Activated CD8-positive, alpha-beta memory T cell treated with anti-CD3 and anti-CD28 coated beads, Interleukin-2, amount 50 U/mL, for 1 hour (primary cell): ENCODE data around the gene TFE3.

ENCODE experiments used
- DNase-seq: peaks from one replicate; pipeline ENCODE4 v3.0.0-alpha.2; 2020; ENCODE audit errors: extremely low read depth

TFE3 gene

DNA sequence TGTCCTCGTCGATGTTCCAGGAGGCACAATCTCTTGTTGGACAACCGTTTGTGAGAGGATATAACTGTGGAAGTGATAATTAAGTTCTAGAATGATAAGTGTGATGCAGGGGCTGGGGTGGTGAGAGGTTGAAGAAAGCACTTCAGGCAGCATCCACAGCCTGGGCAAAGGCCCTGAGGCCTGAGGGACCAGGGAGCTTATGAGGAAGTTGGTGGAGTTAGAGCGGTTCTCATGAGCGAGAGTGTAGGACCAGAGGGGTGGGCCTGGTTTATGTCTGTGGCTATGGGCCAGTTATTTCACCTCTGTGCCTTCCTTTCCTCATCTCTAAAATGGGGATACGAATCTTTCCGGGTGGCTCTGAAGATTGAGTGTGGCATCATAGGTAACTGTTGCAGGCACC, 18.3 kb upstream of the TFE3 start:
- no peak for DNase-seq

DNA sequence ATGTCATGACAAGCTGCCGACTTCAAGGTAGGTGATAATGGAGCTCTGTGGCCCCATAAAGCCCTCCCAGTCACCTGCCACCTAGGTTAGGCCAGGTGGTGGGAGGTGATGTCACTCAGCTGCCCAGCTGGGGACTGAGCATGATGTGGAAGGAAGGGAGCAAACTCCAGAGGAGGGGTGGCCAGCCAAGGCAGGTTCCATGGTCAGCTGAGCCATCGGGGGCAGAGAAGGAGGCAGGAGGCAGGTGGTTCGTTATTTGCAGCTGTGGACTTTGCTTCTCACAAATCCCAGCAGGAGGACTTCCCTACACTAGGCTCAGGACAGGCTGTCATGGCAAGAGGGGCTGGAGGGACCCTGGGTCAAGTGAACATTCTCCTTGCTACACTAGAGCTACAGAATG, 17.8 kb upstream of the TFE3 start:
- DNase-seq = no peak

DNA sequence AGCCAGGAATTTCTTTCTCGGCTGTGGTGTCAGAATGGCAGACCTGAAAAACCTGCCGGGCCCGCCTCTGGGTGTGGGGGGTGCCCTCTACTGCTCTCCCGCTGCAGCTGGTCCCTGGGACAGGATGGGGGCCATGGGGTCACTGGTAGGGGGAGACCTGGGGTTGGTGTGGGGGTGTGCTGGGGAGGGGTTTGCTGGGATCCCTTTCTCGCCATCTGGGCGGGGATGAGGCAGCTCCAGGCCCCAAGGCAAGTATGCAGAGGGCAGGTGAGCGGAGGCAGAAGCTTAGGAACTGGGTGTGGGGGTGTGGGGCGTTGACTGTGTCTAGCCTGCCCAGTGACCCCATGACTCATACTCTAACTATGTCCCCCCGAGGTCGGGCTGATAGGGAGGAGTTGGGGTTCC, 16.5 kb upstream of the TFE3 start:
- DNase-seq = no peak

DNA sequence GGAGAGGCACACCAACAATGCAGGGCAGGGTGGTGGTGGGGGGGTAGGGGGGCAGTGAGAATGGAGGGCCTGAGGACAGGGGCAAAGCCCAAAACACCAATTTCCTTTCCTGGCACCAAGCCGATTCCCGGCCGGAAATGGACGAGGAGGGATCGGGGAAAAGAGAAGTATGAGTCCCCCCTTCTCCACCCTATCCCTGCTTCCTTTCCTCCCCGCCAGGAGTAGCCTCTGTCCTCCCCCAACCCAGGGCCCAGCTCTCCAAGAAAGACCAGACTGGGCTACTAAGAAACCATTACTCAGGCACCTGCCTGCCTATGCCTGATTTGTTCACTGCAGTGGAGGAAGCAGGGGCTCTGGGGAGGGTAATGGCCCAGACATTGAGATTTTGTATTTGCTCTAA, 16.0 kb upstream of the TFE3 start:
- no peak for DNase-seq

DNA sequence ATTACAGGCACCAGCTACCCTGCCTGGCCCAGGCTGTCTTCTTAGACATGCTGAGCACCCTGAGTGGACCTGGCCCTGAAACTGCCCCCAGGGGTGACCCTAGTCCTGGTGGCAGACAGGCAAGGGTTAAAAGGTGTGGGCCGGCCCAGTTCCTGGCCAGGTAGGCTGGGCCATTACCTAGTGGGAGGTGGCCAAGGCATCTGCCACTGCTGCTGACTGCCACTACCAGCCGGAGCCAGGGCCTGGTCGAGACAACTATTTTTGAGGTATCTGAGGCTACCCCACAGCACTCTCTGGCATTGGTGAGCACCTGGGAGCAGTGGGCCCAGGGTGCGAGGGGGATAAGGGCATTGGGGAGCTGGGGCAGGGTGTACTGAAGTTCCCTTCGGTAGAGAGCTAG, 15.6 kb upstream of the TFE3 start, which contains the start of gene CCDC120:
CCDC120 (plus strand) TSS at position 206 of the 400 bp plus-strand sequence. CDS start 3,043 bp downstream, outside the sequence.
- no peak for DNase-seq

DNA sequence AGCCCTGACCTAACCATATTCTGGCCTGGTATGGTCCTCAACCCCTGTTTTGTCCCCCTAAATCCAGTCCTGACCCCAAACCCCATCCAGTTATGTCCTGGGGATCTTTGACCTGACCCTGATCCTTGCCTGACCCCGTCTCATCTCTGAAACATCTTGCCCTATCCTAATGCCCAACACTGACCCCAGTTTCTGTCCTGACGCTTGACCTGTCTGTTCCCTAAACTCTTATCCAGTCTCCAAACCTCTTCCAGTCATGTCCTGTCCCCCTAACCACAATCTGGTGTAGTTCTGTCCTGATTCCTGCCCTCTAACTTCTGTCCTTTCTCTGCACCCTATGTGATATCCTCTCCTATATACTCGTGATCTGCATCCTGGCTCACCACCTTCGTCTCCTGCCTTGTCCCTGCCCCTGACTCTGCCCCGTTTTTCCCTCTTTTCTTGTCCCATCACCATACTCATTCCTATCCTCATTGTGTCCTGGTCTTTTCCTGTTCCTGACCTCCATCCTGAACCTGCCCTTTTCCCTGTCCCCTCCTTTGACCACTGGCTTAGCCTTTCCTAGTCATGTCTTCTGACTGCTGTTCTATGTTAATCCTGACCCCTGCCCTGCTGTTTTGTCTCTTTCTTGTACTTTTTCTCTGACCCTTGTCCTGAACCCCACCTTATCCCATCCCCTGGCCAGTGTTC, 11.1 kb upstream of the TFE3 start:
- no peak for DNase-seq

DNA sequence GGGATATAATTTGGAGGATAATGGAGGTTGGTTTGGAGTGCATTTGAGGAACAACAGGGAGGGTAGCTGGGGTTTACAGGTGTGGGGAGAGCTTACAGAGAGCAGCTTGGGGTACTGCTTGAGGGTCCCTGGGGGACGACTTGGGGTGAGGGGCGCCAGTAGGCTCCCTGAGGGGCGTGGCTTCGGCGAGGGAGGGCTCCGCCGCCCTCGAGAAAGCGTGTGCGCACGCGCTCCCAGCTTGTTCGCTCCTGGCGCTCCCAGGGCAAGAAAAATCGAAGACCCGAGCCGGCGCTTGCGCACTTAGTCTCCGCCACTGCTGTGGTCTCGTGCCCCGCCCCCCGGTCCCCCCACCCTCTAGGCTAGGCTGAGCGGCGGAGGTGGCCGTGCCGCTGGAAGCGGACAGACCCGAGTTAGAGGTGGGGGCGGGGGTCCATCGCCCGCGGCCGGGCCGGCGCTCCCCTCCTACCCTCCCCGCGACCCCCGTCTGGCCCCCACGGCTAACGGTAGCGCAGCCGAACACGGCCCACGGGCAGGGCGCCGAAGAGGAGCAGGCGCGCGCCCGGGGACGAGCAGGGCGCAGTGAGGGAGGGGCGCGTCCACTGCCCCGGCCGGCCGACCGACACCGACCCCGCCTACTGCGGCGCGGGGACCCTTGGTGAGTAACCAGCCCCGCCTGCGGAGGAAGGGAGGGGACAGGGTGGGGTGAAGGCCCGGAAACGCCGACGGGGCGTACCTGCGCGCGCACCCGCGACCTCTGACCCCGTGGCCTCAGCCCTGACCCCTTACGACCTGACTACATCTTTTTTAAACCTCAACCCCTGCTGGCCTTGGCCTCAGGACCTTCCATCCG, 10.3 kb upstream of the TFE3 start:
- DNase-seq = no peak

DNA sequence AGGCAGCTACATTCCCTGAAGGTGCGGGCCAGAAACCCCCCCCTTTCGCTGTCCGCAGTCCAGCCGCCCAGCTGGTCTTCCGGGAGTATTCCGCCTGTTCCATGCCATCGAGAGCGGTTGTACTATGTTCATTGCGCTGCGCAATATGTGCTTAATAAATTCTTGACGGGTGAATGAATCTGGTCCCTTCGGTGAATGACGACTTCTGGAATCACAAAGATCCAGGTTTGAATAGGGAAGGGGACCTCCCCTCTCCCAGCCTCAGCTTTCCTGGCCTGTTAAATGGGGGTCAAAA, 777 bp upstream of the TFE3 start:
- DNase-seq = no peak

DNA sequence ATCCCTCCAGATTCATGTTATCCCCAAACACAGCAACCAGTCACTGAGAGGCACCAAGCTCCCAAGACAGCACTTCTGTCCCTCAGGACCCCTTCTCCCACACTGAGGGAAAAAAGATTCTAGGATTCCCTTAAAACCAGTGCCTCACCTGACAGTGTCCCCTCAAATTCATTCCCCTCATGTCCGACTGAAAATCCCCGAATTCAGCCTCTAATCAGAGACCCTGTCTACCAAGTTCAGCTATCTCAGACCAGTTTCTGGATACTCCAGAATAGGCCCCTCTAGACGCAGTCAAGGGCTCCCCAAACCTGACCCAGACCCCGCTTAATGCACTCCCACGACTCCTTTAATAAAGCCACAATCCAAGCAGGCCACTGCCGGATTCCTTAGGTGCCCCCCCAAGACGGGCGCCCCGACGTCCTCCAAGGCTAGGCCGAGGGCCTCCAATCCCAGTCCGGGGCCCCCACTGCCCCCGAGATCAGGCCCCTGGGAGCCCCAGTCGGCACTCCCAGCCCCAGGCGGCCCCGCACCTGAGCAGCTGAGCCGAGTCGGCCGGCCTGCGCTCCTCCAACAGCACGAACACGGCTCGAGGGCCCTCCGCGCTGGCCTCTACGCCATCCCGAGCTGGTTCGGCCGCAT, 457 bp downstream of the TFE3 start:
- no peak for DNase-seq

DNA sequence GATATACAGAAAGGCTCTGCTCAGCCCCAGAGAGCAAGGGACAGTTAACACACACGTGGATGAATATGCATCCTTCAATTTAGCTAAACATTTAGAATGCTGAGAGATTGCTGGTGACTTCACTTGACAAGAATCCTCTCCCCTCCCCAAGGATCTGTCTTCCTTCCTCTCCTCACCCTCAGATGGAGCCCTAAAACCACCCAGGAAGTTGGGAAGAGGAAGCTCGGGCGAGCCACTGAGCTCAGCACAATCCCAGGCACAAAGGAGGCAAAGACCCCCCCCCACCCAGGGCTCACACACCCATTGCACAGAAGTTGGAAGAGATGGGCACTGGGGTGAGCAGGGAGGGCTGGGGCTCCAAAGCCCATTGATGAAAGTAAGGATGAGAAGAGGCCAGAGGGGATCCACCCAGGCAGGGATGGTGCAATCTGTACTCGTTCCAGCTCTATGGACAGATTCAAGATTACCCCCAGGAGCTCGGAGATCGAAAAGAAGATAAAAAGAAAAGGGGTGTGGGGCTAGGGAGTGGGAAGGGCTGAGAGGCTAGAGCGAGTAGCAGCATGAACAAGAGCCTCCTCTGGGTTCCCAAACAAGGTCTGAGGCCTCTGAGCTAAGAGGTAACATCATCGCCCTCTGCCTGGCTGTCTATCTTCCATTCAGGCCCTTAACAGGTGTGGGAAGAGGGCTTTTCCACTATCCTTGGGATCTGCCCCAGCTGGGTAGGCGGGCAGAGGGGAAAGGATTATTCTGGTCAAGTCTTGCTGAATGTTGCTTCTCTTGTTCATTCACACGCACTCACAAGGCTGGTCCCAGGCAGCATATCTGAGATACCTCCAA, 1.2 kb downstream of the TFE3 start:
- no peak for DNase-seq

DNA sequence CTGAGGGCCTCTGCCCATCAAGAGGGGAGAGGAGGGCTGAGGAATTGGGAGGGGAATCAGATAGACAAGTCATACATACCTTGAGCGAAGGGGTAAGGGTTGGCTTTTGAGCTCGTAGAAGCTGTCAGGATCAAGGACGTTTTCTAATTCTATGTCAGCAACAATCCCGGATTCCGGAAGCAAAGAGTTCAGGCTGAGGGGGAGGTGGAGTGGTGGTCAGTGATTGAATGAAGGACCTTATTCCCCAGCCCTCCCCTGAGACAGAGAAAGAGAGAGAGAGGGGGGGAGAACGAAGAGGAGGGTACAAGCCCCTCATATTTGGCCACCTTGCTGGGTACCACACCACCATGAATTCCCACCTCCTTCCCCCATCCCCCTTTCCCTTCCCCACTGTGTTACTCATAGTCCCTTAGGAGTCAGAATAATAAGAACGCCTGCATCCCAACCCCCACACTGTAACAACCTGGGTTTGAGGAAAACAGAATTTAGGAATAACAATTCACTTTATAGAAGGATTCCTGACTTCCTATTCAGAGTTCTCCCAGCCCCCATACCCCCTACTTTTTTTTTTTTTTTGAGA, 2.7 kb downstream of the TFE3 start:
- no peak for DNase-seq

DNA sequence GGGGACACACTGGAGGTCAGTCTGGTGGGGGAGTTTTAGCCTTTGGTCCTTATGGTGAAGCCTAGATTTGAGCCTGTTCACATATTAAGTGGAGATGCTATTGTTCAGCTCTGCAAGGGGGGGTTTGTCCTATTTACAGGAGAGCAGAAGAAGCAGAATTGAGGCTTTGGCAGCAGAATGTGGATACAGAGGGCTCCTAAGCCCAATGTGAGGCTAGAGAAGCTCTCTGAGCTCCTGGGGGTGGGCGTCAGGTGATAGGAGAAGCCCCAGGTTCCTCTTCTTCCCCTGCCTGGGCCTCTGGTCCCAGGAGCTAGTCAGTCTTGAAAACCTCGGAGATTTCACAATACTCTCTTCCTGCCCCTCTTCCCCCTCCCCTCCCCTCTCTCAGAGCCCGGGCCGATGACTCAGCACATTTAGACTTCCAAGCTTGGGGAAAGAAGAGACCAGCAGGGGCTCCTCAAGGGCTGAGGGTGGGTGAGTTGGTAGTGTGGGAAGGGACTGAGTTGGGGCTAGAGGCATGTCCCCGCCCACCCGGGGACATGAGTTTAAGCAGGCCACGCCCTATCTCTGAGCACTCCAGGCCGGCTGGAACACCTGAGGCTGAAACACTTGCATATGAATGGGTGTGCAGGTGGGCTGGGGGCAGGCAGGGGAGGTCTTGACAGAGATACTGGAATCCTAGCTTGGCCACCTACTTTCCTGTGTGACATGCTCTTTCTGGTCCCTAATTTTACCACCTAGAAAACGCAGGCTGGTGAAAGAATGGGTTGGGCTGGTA, 3.4 kb downstream of the TFE3 start:
- no peak for DNase-seq

DNA sequence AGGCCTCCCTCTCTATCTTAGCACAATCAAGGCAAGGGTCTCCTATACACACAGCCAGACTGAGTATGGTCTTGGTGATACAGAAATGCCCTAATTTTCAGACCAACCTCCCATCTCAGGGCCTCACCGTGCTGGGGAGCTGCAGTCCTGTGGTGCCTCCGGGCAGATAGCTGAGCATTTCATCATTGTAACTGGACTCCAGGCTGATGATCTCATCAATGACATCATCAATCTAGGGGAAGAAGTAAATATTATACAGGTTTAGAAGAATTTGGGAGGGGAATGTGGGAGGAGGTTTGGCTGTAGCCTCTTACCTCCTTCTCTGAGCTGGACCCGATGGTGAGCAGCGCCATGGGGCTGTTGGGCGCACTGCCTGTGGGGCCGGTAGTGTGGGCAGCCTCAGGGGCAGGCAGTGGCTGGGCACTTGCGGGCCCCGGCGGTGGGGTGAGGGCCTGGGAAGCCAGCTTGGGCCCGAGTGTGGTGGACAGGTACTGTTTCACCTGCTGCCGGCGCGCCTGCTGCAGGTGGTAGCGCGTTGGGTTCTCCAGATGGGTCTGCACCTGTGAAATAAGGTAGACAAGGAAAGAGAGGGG, 5.2 kb downstream of the TFE3 start:
- DNase-seq = no peak

DNA sequence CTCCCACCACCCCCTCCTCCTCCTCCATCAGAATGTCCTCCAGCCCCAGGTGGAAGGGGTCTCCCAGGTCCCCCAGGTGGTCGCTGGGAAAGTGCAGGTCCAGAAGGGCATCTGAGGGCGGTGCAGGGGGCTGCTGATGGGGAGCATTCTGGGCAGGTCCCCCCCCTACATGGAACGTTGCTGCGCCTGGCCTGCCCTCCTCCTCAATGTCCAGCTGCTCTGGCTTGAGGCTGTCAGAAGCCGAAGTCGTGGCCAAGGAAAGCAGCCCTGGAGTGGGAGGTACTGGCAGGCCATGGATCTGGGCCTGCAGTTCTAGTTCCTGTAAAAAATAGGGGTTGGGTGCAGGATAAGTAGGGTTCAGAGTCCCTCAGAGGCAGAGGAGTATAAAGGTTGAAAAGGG, 12.9 kb downstream of the TFE3 start:
- DNase-seq = no peak

DNA sequence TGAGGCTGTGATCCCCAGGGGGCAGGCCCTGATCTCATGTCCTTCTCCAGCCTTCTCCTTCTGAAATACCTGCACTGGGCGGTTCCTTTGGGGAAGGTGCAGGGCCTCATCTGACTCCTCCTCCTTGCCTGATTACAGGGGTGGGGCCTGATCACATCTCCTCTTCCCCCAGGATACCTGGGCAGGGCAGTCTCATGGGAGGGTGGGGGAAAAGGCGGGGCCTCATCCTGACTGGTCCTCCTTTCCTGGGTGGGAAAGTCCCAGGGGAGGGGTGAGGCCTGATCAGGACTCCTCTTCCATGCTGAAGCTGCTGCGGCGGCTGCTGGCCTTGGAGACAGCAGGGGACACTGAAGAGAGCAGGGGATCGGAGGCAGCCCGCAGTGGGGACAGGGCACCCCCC, 13.3 kb downstream of the TFE3 start:
- DNase-seq = no peak

DNA sequence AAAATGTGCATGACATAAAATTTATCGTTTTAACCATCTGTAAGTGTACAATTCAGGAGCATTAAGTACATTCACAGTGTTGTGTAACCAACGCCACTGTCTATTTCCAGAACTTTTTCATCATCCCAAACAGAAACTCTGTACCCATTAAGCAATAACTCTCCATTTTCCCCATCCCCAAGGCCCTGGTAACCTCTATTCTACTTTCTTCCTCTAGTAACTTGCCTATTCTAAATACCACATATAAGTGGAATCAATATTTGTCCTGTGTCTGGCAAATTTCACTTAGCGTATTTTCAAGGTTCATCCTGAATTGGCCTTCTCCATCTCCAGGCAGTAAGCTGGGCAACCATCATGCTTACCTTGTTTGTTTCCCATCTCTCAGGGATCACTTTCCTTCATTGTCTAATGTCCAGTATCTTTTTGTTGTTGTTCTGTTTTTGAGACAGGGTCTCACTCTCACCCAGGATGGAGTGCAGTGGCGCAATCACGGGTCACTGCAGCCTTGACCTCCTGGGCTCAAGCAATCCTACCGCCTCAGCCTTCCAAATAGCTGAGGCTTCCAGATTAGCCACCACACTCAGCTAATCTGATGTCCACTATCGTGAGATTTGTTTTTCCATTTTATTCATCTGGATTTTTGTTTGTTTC, 23.4 kb downstream of the TFE3 start:
- no peak for DNase-seq

DNA sequence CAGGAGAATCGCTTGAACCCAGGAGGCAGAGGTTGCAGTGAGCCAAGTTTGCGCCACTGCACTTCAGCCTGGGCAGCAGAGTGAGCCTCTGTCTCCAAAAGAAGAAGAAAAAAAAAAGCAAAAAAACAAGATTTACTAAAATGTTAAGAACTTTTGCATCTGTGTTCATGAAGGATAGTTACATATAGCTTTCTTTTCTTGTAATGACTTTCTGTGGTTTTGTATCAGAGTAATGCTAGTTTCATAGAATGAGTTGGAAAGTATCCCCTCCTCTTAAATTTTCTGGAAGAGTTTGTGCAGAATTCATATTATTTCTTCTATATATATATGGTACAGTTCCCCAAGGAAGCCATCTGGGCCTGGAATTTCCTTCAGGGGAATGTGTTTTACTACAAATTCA, 24.1 kb downstream of the TFE3 start:
- DNase-seq = no peak

DNA sequence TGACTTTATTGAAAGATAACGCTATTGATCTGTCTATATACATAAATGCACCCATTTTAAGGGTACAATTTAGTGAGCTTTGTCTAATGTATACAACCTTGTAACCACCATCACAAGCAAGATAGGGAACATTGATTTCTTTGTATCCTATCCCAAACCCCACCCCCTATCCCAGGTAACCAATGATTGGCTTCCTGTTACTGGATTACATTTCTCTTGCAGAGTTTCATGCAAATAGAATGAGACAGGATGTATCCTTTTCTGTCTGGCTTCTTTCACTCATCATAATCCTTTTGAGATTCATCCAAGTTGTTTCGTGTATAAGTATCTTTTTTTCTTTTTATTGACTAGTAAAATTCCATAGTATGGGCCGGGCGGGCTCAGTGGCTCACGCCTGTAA, 39.5 kb downstream of the TFE3 start:
- DNase-seq = no peak

DNA sequence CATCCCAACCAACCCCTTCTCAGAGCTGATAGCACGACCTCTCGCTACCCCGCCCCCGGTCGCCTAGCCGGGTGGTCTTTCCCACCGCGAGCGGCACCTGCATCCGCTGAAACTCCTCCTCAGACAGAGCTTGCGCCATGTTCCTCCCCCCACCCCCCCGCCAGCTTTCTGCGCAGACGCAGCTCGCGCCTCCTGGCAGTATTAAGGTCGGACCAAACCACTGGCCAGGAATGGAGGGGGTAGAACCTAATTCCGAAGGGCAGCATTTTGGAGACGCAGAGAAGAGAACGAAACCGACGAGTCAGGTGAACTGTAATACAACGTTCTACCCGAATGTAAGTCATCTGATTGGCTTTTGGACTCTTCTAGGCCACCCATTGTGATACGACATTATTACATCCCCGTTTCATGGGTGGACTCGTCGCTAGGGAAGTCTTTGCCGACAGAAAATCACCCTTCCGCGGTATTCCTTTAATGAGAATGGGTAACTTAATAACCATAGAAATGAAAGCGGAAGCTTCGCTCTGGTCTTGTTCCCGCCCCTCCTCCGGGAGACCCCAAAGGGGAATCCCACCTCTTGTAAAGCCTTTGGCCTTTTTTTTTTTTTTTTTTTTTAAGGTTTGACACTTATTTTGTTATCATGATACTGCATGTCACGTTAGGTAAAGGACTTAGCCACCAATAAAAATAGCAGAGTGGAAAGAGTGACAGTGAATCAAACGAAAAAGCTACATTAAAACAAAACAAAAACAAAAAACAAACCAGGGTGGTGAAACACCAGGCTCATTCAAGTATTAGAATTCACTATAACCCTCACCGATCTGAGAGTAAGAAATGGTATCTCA, 40.8 kb downstream of the TFE3 start, which contains the start of gene GRIPAP1:
GRIPAP1 (minus strand) TSS at position 174 of the 845 bp plus-strand sequence; CDS start at position 139, 35 bp downstream.
- peak; percentile 68 for DNase-seq
